SK-N-SH treated with all-trans-retinoic acid at 6 μM for 48 hours (cell line): ENCODE measurements around the gene THSD4.

Source experiments
- ATAC-seq: fragments of 200-7000 bp; cut with Tn5 transposase; 3 replicates; pipeline ENCODE4 v1.9.1; 2020; ENCODE audit warnings: mild to moderate bottlenecking, moderate library complexity
- ARNTL ChIP-seq: fragments of 450-650 bp; formaldehyde crosslinking; IDR thresholded peaks from 2 replicates; pipeline ENCODE4 v1.5.0; 2020; ENCODE audit warnings: low read depth, mild to moderate bottlenecking, moderate library complexity, borderline replicate concordance
- BACH2 ChIP-seq: fragments of 250-450 bp; sonication (Bioruptor Pico); IDR thresholded peaks from 2 replicates; pipeline ENCODE4 v1.9.0; 2021; ENCODE audit warnings: mild to moderate bottlenecking, borderline replicate concordance
- CSDC2 ChIP-seq: fragments of 250-450 bp; sonication (Bioruptor Pico); IDR thresholded peaks from 2 replicates; pipeline ENCODE4 v1.5.0; 2020; ENCODE audit warnings: mild to moderate bottlenecking, moderate library complexity
- ESRRG ChIP-seq: fragments of 250-450 bp; sonication (Bioruptor Pico); IDR thresholded peaks from 2 replicates; pipeline ENCODE4 v1.6.1; 2021; ENCODE audit warnings: mild to moderate bottlenecking
- GLIS3 ChIP-seq: fragments of 250-450 bp; sonication (Bioruptor Pico); IDR thresholded peaks from 2 replicates; pipeline ENCODE4 v1.5.0; 2020; ENCODE audit warnings: mild to moderate bottlenecking, moderate library complexity
- ISL1 ChIP-seq: fragments of 250-450 bp; sonication (Bioruptor Pico); IDR thresholded peaks from 2 replicates; pipeline ENCODE4 v2.1.2; 2022; ENCODE audit warnings: mild to moderate bottlenecking, moderate library complexity
- OSR1 ChIP-seq: fragments of 250-450 bp; sonication (Bioruptor Pico); IDR thresholded peaks from 2 replicates; pipeline ENCODE4 v1.8.0; 2022; ENCODE audit warnings: moderate library complexity, mild to moderate bottlenecking, inconsistent platforms
- PPARA ChIP-seq: fragments of 250-450 bp; sonication (Bioruptor Pico); IDR thresholded peaks from 2 replicates; pipeline ENCODE4 v1.5.0; 2020; ENCODE audit warnings: mild to moderate bottlenecking, borderline replicate concordance
- RARB ChIP-seq: fragments of 250-450 bp; sonication (Bioruptor Pico); IDR thresholded peaks from 2 replicates; pipeline ENCODE4 v1.8.0; 2021; ENCODE audit warnings: mild to moderate bottlenecking, moderate library complexity
- SNAI2 ChIP-seq: fragments of 250-450 bp; sonication (Bioruptor Pico); IDR thresholded peaks from 2 replicates; pipeline ENCODE4 v1.5.0; 2020; ENCODE audit warnings: mild to moderate bottlenecking, moderate library complexity
- TCF4 ChIP-seq: fragments of 250-450 bp; sonication (Bioruptor Pico); IDR thresholded peaks from 2 replicates; pipeline ENCODE4 v1.8.0; 2021; ENCODE audit warnings: mild to moderate bottlenecking, moderate library complexity, borderline replicate concordance
- TOX ChIP-seq: fragments of 250-450 bp; sonication (Bioruptor Pico); IDR thresholded peaks from 2 replicates; pipeline ENCODE4 v1.8.0; 2021; ENCODE audit warnings: mild to moderate bottlenecking, moderate library complexity, borderline replicate concordance
- ZC3H10 ChIP-seq: fragments of 250-450 bp; sonication (Bioruptor Pico); IDR thresholded peaks from 2 replicates; pipeline ENCODE4 v1.5.1; 2021; ENCODE audit warnings: mild to moderate bottlenecking, moderate library complexity
- ZFP3 ChIP-seq: fragments of 250-450 bp; sonication (Bioruptor Pico); IDR thresholded peaks from 2 replicates; pipeline ENCODE4 v1.5.0; 2020; ENCODE audit warnings: mild to moderate bottlenecking, moderate library complexity
- ZFP30 ChIP-seq: fragments of 450-650 bp; formaldehyde crosslinking; IDR thresholded peaks from 2 replicates; pipeline ENCODE4 v1.5.0; 2022; ENCODE audit warnings: mild to moderate bottlenecking, moderate library complexity
- ZNF565 ChIP-seq: fragments of 450-650 bp; formaldehyde crosslinking; conservative IDR thresholded peaks from 2 replicates; pipeline ENCODE4 v1.5.0; 2020; ENCODE audit warnings: low read depth, mild to moderate bottlenecking, moderate library complexity
- ZNF70 ChIP-seq: fragments of 450-650 bp; formaldehyde crosslinking; IDR thresholded peaks from 2 replicates; pipeline ENCODE4 v1.5.0; 2020; ENCODE audit warnings: mild to moderate bottlenecking, moderate library complexity
- ZNF8 ChIP-seq: fragments of 450-650 bp; formaldehyde crosslinking; IDR thresholded peaks from 2 replicates; pipeline ENCODE4 v1.5.0; 2020; ENCODE audit warnings: mild to moderate bottlenecking, moderate library complexity
- TF ChIP-seq, protein P1 (sequence below): fragments of 250-450 bp; sonication (Bioruptor Pico); IDR thresholded peaks from 2 replicates; pipeline ENCODE4 v1.8.0; 2020; ENCODE audit warnings: mild to moderate bottlenecking, moderate library complexity, borderline replicate concordance
- TF ChIP-seq, protein P2 (sequence below): fragments of 250-450 bp; sonication (Bioruptor Pico); IDR thresholded peaks from 2 replicates; pipeline ENCODE4 v1.5.1; 2020; ENCODE audit warnings: low read depth, mild to moderate bottlenecking, moderate library complexity
- TF ChIP-seq, protein P3 (sequence below): fragments of 250-450 bp; sonication (Bioruptor Pico); IDR thresholded peaks from 2 replicates; pipeline ENCODE4 v1.8.0; 2021; ENCODE audit warnings: low read depth, mild to moderate bottlenecking, moderate library complexity, borderline replicate concordance
- TF ChIP-seq, protein P4 (sequence below): fragments of 250-450 bp; sonication (Bioruptor Pico); IDR thresholded peaks from 2 replicates; pipeline ENCODE4 v1.5.1; 2021; ENCODE audit warnings: mild to moderate bottlenecking, moderate library complexity
- TF ChIP-seq, protein P5 (sequence below): fragments of 250-450 bp; sonication (Bioruptor Pico); IDR thresholded peaks from 2 replicates; pipeline ENCODE4 v1.5.0; 2020; ENCODE audit warnings: mild to moderate bottlenecking, moderate library complexity

Gene THSD4

DNA sequence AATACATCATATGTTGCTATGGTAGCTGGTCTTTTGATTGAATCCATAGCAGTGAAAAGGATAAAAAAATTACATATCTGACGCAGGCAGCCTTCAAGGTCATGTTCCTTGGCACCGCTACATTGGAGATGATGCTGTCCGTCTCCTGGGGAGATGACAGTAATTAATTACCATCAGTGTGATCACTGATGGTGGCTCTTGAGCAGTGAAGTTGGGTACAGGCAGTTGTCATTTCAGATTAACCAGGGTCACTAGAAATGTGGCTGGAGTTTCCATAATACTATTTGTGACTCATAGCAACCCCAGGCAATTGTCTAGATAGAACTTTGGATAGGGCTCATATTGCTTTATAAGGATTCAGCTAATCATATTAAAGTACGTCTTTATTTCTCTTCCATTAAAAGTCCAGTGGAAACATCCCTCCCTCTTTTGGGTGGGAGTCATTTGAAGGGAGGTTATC, 136.3 kb downstream of the THSD4 start:
- TF ChIP-seq ARNTL (no peak), OSR1 (CRISPR knock-in tag) (no peak), ZNF8 (CRISPR knock-in tag) (0 out of 2 replicates have a peak, but pooled peaks have one; percentile 21), PPARA (no peak), TOX (CRISPR knock-in tag) (peak; percentile 89), ZFP3 (CRISPR knock-in tag) (no peak), SNAI2 (CRISPR knock-in tag) (0 out of 2 replicates have a peak, but pooled peaks have one; percentile 78), ZC3H10 (peak; percentile 94), ZFP30 (CRISPR knock-in tag) (no peak), ZNF565 (no peak), ESRRG (CRISPR knock-in tag) (peak; percentile 78; the same call in 1 of the 2 replicates), RARB (CRISPR knock-in tag) (peak; percentile 92; the same call in 1 of the 2 replicates), BACH2 (CRISPR knock-in tag) (no peak), GLIS3 (CRISPR knock-in tag) (no peak), ISL1 (CRISPR knock-in tag) (peak; percentile 81), TCF4 (CRISPR knock-in tag) (no peak; the same call in 1 of the 2 replicates), CSDC2 (CRISPR knock-in tag) (no peak), ZNF70 (CRISPR knock-in tag) (no peak)
- TF ChIP-seq, protein P1, sequence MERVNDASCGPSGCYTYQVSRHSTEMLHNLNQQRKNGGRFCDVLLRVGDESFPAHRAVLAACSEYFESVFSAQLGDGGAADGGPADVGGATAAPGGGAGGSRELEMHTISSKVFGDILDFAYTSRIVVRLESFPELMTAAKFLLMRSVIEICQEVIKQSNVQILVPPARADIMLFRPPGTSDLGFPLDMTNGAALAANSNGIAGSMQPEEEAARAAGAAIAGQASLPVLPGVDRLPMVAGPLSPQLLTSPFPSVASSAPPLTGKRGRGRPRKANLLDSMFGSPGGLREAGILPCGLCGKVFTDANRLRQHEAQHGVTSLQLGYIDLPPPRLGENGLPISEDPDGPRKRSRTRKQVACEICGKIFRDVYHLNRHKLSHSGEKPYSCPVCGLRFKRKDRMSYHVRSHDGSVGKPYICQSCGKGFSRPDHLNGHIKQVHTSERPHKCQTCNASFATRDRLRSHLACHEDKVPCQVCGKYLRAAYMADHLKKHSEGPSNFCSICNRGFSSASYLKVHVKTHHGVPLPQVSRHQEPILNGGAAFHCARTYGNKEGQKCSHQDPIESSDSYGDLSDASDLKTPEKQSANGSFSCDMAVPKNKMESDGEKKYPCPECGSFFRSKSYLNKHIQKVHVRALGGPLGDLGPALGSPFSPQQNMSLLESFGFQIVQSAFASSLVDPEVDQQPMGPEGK (CRISPR knock-in tag), result no peak; the same call in none of the 2 replicates
- TF ChIP-seq, protein P2, sequence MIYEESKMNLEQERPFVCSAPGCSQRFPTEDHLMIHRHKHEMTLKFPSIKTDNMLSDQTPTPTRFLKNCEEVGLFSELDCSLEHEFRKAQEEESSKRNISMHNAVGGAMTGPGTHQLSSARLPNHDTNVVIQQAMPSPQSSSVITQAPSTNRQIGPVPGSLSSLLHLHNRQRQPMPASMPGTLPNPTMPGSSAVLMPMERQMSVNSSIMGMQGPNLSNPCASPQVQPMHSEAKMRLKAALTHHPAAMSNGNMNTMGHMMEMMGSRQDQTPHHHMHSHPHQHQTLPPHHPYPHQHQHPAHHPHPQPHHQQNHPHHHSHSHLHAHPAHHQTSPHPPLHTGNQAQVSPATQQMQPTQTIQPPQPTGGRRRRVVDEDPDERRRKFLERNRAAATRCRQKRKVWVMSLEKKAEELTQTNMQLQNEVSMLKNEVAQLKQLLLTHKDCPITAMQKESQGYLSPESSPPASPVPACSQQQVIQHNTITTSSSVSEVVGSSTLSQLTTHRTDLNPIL, result peak; percentile 56; the same call in 1 of the 2 replicates
- TF ChIP-seq, protein P3, sequence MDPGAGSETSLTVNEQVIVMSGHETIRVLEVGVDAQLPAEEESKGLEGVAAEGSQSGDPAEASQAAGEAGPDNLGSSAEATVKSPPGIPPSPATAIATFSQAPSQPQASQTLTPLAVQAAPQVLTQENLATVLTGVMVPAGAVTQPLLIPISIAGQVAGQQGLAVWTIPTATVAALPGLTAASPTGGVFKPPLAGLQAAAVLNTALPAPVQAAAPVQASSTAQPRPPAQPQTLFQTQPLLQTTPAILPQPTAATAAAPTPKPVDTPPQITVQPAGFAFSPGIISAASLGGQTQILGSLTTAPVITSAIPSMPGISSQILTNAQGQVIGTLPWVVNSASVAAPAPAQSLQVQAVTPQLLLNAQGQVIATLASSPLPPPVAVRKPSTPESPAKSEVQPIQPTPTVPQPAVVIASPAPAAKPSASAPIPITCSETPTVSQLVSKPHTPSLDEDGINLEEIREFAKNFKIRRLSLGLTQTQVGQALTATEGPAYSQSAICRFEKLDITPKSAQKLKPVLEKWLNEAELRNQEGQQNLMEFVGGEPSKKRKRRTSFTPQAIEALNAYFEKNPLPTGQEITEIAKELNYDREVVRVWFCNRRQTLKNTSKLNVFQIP (CRISPR knock-in tag), result no peak
- TF ChIP-seq, protein P4, sequence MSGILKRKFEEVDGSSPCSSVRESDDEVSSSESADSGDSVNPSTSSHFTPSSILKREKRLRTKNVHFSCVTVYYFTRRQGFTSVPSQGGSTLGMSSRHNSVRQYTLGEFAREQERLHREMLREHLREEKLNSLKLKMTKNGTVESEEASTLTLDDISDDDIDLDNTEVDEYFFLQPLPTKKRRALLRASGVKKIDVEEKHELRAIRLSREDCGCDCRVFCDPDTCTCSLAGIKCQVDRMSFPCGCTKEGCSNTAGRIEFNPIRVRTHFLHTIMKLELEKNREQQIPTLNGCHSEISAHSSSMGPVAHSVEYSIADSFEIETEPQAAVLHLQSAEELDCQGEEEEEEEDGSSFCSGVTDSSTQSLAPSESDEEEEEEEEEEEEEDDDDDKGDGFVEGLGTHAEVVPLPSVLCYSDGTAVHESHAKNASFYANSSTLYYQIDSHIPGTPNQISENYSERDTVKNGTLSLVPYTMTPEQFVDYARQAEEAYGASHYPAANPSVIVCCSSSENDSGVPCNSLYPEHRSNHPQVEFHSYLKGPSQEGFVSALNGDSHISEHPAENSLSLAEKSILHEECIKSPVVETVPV (CRISPR knock-in tag), result peak; percentile 58; the same call in 1 of the 2 replicates
- TF ChIP-seq, protein P5, sequence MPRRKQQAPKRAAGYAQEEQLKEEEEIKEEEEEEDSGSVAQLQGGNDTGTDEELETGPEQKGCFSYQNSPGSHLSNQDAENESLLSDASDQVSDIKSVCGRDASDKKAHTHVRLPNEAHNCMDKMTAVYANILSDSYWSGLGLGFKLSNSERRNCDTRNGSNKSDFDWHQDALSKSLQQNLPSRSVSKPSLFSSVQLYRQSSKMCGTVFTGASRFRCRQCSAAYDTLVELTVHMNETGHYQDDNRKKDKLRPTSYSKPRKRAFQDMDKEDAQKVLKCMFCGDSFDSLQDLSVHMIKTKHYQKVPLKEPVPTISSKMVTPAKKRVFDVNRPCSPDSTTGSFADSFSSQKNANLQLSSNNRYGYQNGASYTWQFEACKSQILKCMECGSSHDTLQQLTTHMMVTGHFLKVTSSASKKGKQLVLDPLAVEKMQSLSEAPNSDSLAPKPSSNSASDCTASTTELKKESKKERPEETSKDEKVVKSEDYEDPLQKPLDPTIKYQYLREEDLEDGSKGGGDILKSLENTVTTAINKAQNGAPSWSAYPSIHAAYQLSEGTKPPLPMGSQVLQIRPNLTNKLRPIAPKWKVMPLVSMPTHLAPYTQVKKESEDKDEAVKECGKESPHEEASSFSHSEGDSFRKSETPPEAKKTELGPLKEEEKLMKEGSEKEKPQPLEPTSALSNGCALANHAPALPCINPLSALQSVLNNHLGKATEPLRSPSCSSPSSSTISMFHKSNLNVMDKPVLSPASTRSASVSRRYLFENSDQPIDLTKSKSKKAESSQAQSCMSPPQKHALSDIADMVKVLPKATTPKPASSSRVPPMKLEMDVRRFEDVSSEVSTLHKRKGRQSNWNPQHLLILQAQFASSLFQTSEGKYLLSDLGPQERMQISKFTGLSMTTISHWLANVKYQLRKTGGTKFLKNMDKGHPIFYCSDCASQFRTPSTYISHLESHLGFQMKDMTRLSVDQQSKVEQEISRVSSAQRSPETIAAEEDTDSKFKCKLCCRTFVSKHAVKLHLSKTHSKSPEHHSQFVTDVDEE (CRISPR knock-in tag), result peak; percentile 90
- ATAC-seq, result peak; percentile 81

DNA sequence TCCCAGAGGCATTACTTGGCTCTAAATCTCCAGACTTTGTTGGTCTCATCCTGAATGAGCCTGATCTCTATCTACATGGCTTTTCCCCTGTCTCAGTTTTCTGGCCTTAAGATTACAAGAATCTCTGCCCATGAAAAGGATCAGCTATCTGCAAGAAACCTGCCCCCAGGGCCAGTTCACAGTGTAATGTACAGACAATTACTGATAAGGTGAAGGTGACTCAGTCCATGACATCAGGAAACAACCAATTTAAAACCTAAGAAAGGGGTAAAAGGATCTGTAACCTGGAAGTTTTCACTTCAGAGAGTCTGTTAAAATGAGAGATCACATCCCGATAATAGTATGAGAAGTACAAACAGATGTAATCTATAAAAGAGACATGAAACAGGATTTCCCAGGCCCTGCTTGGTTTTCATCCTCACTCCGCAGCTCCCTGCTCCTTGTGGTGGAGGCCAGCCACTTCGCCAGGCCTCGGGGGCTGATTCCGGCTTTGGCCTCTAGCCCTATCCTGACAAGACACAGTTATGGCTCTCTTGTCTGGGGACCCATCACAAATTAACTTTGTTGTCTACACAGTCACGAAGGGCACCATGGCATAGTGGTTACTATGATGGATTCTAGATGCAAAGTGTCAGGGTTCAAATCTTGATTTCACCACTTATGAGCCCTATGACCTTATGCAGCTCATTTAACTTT, 136.9 kb downstream of the THSD4 start:
- peak; percentile 78 for ATAC-seq
- TF ChIP-seq ZNF565 (no peak), PPARA (no peak), BACH2 (CRISPR knock-in tag) (no peak), SNAI2 (CRISPR knock-in tag) (no peak; the same call in none of the 2 replicates), ZNF8 (CRISPR knock-in tag) (no peak), ESRRG (CRISPR knock-in tag) (0 out of 2 replicates have a peak, but pooled peaks have one; percentile 38), TCF4 (CRISPR knock-in tag) (peak; percentile 94), ZC3H10 (no peak), TOX (CRISPR knock-in tag) (peak; percentile 53; the same call in 1 of the 2 replicates), OSR1 (CRISPR knock-in tag) (no peak), CSDC2 (CRISPR knock-in tag) (no peak), ZFP30 (CRISPR knock-in tag) (no peak), ZNF70 (CRISPR knock-in tag) (no peak)
- TF ChIP-seq, protein P1 (CRISPR knock-in tag), result peak; percentile 45
- TF ChIP-seq, protein P3 (CRISPR knock-in tag), result no peak
- TF ChIP-seq, protein P2, result peak; percentile 89
